Ureter (tissue), 1 donor: ENCODE data around the gene ZNF28. TPM values are rescaled to one million over a fixed set of nuclear protein-coding genes. Genes with fewer than 3 reads are reported as not detected.
"Not testable (repeated sequence)": the region's sequence is repeated elsewhere in the genome, so short reads cannot be mapped to it uniquely, and the experiment has no call there.

Experiments used
- DNase-seq: peaks from one replicate; pipeline ENCODE4 v3.0.0-alpha.2; 2020; ENCODE audit warnings: low spot score
- total RNA-seq: library from RNA; stranded (reverse); gene quantifications from one replicate; pipeline ENCODE4 v1.2.4, GENCODE V29; 2023
- donor health status: DM: yes; HTN: yes; CAD: no.

ZNF28 gene
- total RNA-seq = 22.3 TPM

DNA sequence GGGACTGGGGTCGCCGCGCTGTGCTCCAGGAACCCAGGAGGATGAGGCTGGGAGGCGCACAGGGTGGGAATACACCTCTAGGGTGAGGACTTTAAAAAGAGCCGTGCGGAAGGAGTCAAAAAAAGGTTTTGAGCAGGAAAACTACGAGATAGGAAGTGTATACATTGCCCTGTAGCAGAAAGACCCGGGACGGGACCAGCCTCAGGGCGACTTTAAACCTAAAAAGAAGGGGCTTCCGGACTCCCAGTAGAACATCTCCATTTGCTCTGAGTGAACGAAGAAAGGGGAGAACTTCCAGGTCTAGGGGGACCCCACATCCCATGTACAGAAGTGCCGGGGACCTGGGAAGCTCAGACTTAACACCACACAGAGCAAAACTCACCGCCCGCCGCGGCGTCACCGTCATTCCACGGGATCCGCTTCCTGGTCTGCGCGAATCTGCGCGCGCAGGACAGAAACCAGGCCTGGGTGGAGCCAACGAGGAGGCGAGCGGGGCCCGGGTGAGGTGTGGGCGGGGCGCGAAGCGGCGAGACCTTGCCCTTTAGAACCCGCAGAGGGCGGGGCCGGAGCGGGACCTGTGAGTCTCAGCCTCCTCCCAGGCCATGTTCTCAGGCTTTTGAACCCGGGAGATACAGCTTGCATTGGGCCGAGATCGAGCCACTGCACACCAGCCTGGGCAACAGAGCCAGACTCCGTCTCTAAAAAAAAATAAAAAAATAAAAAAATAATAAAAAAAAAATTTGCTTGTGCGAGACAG, at the start of gene ZNF28:
TSS of gene ZNF28 (minus strand) at position 430 of the 757 bp plus-strand sequence. CDS start 3,675 bp downstream, outside the sequence.
- DNase-seq = peak; percentile 68

DNA sequence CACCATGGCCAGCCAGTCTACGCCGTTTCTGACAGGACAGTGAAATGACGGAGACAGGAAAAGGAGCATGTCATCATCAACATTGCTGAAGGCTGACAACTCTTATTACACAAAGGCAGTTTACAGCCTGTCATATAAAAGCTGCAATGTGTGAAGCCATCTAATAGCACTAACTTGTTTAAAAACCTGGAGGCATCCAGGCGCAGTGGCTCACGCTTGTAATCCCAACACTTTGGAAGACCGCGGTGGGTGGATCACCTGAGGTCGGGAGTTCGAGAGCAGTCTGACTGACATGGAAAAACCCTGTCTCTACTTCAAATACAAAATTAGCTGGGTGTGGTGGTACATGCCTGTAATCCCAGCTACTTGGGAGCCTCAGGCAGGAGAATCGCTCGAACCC, 46.6 kb upstream of the ZNF28 start:
- not testable (repeated sequence) for DNase-seq

DNA sequence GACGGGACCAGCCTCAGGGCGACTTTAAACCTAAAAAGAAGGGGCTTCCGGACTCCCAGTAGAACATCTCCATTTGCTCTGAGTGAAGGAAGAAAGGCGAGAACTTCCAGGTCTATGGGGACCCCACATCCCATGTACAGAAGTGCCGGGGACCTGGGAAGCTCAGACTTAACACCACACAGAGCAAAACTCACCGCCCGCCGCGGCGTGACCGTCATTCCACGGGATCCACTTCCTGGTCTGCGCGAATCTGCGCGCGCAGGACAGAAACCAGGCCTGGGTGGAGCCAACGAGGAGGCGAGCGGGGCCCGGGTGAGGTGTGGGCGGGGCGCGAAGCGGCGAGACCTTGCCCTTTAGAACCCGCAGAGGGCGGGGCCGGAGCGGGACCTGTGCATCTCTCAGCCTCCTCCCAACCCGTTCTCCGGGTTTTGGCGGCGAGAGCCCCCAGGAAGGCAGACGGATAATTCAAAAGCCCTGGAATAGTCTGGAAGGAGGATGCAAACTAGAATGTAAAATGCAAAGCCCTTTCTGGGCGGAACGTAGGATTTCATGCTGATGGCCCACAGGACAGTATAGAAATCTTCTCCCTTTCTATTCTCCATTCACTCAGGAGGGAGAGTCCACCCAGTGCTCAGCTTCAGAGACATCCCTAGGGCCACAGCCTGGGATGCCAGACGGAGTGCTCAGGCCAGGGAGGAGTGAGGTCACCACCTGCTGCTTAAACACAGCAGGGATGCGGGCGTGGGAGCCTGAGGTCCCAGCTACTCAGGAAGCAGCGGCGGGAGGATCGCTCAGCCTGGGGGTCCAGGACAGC, 36.2 kb upstream of the ZNF28 start, which contains the start of gene ZNF468:
TSS of gene ZNF468 (minus strand) at position 242 of the 814 bp plus-strand sequence. CDS start 3,347 bp downstream, outside the sequence.
- peak; percentile 85 for DNase-seq

DNA sequence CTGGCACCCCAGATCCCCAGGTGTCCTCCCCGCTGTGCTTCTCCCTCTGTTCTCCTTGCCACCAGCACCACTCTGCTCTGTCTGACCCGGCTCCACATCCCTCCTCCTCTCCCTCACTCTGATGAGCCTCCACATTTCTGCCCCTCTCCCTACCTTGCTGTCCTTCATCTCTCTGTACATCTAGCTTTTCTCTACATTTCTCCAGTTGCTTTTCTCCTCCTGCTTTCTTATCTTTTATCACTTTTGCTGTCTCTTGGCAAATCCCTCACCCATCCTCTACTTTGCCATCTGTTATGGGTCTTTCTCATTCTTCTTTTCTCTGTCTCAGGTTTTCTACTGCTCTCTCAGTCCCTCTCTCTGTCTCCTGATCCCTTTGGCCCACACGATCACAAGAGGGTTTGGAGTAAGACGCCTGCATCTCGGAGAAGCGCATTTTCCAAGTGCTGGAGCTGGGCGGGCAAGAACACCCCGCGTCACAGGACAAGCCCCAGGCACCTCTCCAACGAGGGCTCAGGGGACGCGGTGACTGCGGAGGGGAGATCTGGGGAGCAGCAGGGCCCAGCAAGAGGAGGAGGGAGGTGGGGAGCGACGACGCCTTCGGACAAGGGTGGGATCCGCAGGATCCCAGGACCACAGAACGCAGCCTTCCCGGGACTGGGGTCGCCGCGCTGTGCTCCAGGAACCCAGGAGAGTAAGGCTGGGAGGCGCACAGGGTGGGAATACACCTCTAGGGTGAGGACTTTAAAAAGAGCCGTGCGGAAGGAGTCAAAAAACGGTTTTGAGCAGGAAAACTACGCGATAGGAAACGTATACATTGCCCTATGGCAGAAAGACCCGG, 35.3 kb upstream of the ZNF28 start:
- DNase-seq = not testable (repeated sequence)

DNA sequence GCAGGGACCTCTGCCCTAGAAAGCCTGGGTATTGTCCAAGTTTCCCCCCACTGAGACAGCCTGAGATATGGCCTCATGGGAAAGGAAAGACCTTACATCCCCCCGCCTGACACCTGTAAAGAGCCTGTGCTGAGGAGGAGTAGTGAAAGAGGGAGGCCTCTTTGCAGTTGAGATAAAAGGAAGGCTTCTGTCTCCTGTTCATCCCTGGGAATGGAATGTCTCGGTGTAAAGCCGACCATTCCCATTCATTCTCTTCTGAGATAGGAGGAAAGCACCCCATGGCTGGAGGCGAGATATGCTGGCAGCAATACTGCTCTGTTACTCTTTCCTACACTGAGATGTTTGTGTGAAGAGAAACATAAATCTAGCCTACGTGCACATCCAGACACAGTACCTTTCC, 25.9 kb upstream of the ZNF28 start:
- not testable (repeated sequence) for DNase-seq

DNA sequence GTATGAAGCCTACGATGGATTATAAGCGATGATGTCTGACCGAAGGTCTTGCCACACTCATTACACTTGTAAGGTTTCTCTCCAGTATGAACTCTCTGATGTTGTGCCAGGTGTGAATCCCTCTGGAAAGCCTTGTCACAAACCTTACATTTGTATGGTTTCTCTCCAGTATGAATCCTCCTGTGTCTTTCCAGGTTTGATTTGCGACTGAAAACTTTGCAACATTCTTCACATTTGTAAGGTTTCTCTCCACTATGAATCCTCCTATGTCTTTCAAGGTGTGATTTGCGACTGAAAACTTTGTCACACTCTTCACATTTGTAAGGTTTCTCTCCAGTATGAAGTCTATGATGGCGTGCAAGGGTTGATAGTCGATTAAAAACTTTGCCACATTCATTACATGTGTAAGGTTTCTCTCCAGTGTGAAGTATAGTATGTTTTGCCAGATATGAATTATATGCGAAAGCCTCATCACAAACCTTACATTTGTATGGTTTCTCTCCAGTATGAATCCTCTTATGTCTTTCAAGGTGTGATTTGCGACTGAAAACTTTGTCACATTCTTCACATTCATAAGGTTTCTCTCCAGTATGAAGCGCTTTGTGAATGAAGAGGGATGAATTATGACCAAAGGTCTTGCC, 19.5 kb upstream of the ZNF28 start:
- not testable (repeated sequence) for DNase-seq

DNA sequence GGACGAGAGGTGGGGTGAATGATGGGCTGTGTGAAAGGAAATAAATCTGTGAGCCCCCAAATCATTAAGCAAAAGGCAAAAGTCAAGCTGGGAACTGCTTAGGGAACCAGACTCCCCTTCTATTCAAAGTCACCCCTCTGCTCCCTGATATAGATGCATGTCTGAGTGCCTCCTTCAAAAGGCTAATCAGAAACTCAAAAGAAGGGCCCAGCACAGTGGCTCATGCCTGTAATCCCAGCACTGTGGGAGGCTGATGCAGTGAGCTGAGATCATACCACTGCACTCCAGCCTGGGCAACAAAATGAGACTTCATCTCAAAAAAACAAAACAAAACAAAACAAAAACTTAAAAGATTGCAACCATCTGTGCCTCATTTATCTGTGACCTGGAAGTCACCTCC, 12.9 kb upstream of the ZNF28 start:
- DNase-seq = not testable (repeated sequence)

DNA sequence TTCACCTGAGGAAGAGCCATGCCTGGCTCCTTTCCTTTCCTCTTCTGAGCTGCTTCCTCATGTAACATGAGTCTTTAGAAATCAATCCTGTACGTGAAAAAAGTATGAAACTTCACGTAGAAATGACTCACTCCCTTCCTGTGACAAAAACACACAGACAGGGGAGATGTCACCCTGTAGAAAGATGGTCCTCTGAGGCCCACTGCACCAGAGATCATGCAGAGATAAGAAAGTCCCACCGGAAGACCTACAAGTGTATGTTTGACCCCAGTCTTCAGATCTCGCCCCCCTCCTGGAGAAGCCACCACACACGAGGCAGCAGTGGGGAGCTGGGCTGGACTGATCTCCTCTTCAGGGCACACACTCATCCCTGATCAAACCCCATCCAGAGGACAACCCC, 12.1 kb upstream of the ZNF28 start:
- DNase-seq = not testable (repeated sequence)

DNA sequence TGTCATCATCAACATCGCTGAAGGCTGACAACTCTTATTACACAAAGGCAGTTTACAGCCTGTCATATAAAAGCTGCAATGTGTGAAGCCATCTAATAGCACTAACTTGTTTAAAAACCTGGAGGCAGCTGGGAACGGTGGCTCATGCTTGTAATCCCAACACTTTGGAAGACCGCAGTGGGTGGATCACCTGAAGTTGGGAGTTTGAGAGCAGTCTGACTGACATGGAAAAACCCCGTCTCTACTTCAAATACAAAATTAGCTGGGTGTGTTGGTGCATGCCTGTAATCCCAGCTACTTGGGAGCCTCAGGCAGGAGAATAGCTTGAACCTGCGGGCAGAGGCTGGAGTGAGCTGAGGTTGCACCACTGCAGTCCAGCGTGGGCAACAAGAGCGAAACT, 8.4 kb upstream of the ZNF28 start:
- not testable (repeated sequence) for DNase-seq

DNA sequence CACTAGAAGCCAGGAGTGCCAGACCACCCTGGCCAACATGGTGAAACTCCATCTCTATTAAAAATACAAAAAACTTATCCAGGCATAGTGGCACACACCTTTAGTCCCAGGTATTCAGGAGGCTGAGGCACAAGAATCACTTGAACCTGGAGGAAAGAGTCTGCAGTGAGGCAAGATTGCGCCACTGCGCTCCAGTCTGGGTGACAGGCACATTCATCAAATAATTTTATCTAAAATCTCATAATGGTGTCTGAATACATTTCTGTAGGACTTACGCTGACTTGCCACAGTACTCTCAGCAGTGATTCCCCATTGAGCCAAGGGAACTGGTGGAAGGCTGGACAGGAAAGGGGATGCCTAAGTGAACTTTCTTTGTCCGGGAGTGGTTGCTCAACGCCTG, 4.3 kb upstream of the ZNF28 start:
- DNase-seq = no peak

DNA sequence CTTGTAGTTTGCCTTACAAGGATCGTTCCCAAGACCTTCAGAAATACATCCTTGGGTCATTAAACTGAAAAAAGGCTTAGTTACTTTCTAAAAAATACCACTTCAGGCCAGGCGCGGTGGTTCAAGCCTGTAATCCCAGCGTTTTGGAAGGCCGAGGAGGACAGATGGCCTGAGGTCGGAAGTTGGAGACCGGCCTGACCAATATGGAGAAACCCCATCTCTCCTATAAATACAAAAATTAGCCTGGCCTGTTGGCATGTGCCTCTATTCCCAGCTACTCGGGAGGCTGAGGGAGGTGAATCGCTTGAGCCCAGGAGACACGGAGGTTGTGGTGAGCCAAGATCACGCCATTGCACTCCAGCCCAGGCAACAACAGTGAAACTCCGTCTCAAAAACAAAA, 2.2 kb upstream of the ZNF28 start:
- DNase-seq = no peak

DNA sequence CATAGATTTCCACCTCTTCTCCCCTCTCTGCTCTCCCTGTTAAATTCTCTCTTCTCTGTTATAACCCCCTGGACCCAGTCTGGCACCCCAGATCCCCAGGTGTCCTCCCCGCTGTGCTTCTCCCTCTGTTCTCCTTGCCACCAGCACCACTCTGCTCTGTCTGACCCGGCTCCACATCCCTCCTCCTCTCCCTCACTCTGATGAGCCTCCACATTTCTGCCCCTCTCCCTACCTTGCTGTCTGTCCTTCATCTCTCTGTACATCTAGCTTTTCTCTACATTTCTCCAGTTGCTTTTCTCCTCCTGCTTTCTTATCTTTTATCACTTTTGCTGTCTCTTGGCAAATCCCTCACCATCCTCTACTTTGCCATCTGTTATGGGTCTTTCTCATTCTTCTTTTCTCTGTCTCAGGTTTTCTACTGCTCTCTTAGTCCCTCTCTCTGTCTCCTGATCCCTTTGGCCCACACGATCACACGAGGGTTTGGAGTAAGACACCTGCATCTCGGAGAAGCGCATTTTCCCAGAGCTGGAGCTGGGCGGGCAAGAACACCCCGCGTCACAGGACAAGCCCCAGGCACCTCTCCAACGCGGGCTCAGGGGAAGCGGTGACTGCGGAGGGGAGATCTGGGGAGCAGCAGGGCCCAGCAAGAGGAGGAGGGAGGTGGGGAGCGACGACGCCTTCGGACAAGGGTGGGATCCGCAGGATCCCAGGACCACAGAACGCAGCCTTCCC, 795 bp downstream of the ZNF28 start:
- DNase-seq = peak; percentile 44

DNA sequence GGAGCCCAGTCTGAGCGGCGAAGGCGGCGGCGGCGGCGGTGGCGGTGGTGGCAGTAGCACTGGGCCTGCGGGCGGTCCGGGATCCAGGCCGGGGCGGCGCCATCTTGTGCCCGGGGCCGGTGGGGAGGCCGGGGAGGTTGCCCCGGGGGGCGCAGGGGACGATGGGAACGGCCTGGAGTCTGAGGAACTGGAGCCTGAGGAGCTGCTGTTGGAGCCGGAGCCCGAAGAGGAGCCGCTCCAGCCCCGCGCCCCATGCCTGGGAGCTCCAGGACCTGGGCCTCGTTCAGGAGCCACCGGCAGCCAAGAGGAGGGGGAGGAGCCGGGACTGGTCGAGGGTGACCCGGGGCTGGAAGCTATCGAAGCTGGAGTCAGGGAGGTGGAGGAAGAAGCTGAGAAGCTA, 11.6 kb downstream of the ZNF28 start:
- no peak for DNase-seq

DNA sequence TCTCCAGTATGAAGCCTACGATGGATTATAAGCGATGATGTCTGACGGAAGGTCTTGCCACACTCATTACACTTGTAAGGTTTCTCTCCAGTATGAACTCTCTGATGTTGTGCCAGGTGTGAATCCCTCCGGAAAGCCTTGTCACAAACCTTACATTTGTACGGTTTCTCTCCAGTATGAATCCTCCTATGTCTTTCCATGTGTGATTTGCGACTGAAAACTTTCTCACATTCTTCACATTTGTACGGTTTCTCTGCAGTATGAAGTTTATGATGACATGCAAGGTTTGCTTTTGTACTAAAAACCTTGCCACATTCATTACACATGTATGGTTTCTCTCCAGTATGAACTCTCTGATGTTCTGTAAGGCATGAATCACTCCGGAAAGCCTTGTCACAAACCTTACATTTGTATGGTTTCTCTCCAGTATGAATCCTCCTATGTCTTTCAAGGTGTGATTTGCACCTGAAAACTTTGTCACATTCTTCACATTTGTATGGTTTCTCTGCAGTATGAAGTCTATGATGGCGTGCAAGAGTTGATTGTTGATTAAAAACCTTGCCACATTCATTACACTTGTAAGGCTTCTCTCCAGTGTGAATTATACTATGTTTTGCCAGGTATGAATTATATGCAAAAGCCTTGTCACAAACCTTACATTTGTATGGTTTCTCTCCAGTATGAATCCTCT, 21.3 kb downstream of the ZNF28 start:
- DNase-seq = not testable (repeated sequence)

DNA sequence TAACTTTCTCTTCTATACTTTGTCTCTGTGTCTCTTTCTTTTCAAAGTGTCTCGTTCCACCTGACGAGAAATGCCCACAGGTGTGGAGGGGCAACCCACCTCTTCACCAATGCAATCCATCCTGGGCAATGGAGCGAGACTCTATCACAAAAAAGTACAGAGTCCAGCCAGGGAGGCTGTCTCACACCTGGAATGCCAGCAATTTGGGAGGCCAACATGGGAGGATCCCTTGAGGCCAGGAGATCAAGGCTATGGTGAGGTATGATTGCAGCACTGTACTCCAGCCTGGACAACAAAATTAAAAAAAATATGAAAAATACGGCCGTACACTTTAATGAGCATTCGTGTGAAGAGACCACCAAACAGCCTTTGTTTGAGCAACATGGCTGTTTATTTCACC, 32.0 kb downstream of the ZNF28 start:
- DNase-seq = no peak

DNA sequence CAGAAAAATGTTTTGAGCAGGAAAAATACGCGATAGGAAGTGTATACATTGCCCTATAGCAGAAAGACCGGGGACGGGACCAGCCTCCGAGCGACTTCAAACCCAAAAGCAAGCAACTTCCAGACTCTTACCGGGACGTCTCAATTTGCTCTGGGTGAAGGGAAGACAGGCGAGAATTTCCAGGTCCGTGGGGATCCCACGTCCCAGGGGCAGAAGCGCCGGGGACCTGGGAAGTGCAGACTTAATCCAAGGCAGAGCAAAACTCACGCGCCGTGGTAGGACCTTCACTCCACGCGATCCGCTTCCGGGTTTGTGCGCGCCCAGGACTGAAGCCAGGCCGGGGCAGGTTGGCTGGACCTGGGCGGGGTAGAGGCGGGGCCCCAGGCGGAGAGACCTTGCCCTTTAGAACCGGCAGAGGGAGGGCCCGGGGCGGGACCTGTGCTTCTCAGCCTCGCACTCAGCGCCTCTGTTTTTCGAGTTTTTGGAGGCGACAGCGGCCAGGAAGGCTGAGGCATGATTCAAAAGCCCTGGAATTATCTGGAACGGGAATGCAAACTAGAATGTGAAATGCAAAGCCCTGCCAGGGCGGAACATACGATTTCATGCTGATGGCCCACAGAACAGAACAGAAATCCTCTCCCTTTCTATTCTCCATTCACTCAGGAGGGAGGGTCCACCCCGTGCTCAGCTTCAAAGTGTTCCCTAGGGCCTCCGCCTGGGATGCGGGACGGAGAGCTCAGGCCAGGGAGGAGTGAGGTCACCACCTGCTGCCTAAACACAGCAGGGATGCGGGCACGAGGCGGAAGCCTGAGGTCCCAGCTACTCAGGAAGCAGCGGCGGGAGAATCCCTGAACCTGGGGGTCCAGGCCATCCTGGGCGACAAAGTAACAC, 34.7 kb downstream of the ZNF28 start, which contains the start of gene ZNF600:
TSS of gene ZNF600 (minus strand) at position 328 of the 891 bp plus-strand sequence. CDS start 7,903 bp downstream, outside the sequence.
- peak; percentile 93 for DNase-seq

DNA sequence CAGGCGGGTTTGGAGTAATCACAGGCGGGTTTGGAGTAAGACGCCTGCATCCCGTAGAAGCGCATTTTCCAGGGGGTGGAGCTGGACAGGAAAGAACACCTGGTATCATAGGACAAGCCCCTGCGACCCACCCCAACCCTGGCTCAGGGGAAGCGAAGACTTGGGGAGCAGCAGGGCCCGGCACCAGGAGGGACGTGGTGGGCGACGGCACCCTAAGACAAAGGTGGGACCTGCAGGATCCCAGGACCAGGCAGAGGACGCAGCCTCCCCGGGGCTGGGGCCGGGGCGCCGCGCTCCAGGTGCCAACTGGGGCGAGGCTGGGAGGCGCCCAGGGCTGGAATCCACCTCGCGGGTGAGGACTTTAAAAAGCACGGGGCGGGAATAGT, 35.4 kb downstream of the ZNF28 start:
- no peak for DNase-seq

DNA sequence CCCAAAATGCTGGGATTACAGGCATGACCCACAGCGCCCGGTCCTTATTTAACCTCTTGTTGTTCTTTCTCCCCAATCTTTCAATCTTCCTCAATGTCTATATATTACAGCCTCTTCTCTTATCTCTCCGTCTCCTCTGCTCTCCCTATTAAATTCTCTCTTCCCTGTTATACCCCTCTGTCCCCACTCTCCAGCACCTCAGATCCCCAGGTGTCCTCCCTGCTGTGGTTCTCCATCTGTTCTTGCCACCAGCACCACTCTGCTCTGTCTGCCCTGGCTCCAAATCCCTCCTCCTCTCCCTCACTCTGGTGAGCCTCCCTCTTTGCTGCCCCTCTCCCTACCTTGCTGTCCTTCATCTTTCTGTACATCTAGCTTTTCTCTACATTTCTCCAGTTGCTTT, 35.9 kb downstream of the ZNF28 start:
- no peak for DNase-seq

DNA sequence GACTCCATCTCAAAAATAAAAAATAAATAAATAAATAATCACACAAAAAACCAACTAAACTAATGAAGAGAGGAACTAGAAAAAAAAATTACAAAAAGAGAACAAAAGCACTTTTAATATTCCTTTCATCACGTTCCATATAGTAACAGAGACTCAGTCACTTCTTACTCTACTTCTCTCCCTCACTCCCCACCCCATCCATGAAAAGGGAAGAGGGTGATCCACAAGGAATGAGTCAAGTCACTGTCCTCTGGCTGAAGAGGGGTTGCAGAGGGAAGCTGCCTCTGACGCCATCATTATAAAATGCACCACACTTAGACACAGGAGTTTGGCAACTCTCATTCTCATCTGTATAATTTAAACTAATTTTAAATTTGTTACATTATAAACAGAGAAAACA, 38.6 kb downstream of the ZNF28 start:
- DNase-seq = not testable (repeated sequence)
